Vagina (tissue), 2 donors: Measurements from ENCODE around the gene IGFBP6.

ENCODE experiments used
- POLR2A ChIP-seq, 2 donors: fragments of 450-650 bp; IDR thresholded peaks; one replicate each; pipeline ENCODE4 v1.6.1; 2017; ENCODE audit warnings: antibody characterized with exemption in 2 of 2, mild to moderate bottlenecking in 2 of 2, moderate library complexity in 2 of 2
- POLR2AphosphoS5 ChIP-seq, 2 donors: sonication (generic); formaldehyde crosslinking; IDR thresholded peaks; one replicate each; pipeline ENCODE4 v1.9.0; 2017; ENCODE audit warnings: antibody characterized with exemption in 2 of 2, mild to moderate bottlenecking in 2 of 2, low read depth in 1 of 2; ENCODE audit not compliant: insufficient read depth in 1 of 2
- TF ChIP-seq, protein P1 (sequence below), 3 experiments: fragments of 450-650 bp in 2 of 3; fragments of 200-600 bp in 1 of 3; sonication (generic) in 1 of 3; IDR thresholded peaks; one replicate each; pipeline ENCODE4 v1.5.1; 2017 to 2019; ENCODE audit warnings: antibody characterized with exemption in 3 of 3, mild to moderate bottlenecking in 2 of 3, moderate library complexity in 2 of 3

DNA sequence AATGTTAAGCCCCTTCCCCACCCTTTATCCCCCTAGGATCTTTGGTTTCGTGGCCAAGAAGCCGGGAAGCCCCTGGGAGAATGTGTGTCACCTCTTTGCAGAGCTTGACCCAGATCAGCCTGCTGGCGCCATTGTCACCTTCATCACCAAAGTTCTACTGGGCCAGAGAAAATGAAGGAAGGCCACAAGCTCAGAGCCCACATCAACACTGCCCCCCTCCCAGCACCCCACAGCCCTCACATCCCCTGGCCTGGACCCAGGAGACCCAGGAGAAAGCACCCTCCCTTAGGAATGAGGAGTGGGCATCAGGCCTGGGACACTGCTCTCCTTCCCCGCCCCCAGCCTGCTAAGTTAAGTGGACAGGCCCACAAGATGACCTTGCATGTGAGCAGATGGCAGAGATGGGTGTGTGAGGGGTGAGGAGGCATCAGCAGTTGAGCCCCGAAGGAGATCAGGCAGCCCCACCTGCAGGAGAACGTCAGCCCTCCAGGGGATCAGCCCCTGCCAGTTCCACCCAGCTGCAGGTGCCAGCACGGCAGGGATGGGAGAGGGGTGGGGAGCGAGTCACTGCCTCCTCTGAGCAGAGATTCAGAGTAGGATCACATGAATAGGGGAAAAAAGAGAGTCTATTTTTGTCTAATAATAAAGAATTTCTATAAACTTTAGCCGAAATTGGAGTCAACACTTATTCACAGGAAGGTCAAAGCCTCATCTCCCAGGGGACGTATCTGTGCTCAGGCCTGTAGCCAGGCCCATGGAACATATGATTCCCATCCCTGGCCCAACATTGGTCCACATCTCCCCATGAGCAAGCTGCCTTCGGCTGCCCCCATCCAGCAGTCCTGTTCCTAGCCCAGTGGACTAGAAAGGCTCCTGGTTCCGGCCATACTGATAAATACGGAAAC is 33.5 kb upstream of the IGFBP6 start:
- no peak for TF ChIP-seq POLR2A (IDR thresholded peaks at IDR 0.05)
- peak; percentile 70 to 82 for TF ChIP-seq POLR2AphosphoS5 (IDR thresholded peaks at IDR 0.05; ENCODE audit: insufficient read depth in 1 of 2, low read depth in 1 of 2)
- TF ChIP-seq, protein P1, sequence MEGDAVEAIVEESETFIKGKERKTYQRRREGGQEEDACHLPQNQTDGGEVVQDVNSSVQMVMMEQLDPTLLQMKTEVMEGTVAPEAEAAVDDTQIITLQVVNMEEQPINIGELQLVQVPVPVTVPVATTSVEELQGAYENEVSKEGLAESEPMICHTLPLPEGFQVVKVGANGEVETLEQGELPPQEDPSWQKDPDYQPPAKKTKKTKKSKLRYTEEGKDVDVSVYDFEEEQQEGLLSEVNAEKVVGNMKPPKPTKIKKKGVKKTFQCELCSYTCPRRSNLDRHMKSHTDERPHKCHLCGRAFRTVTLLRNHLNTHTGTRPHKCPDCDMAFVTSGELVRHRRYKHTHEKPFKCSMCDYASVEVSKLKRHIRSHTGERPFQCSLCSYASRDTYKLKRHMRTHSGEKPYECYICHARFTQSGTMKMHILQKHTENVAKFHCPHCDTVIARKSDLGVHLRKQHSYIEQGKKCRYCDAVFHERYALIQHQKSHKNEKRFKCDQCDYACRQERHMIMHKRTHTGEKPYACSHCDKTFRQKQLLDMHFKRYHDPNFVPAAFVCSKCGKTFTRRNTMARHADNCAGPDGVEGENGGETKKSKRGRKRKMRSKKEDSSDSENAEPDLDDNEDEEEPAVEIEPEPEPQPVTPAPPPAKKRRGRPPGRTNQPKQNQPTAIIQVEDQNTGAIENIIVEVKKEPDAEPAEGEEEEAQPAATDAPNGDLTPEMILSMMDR (IDR thresholded peaks at IDR 0.05) = no peak
